ENCODE measurements around the gene SPNS2.

- TF ChIP-seq, protein P1, sequence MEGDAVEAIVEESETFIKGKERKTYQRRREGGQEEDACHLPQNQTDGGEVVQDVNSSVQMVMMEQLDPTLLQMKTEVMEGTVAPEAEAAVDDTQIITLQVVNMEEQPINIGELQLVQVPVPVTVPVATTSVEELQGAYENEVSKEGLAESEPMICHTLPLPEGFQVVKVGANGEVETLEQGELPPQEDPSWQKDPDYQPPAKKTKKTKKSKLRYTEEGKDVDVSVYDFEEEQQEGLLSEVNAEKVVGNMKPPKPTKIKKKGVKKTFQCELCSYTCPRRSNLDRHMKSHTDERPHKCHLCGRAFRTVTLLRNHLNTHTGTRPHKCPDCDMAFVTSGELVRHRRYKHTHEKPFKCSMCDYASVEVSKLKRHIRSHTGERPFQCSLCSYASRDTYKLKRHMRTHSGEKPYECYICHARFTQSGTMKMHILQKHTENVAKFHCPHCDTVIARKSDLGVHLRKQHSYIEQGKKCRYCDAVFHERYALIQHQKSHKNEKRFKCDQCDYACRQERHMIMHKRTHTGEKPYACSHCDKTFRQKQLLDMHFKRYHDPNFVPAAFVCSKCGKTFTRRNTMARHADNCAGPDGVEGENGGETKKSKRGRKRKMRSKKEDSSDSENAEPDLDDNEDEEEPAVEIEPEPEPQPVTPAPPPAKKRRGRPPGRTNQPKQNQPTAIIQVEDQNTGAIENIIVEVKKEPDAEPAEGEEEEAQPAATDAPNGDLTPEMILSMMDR (IDR thresholded peaks at IDR 0.05) = no peak
- no peak for TF ChIP-seq POLR2A (IDR thresholded peaks at IDR 0.05)
These were observed 42.1 kb downstream of the SPNS2 start for GRCh38 chr17:4540687-4541327.

Measured in body of pancreas (tissue), 4 donors.